Measurements from ENCODE around the gene MAP4K4. TPM values are rescaled to one million over a fixed set of nuclear protein-coding genes. Genes with fewer than 3 reads are reported as not detected.

The MAP4K4 gene
- total RNA-seq, 4 donors from 2014 or later: 40.0 to 85.5 (median 59.5) TPM

GRCh38 chr2:101742547-101742946, 45.0 kb downstream of the MAP4K4 start:
- TF ChIP-seq POLR2A (IDR thresholded peaks at IDR 0.05): no peak
- TF ChIP-seq, protein P1, sequence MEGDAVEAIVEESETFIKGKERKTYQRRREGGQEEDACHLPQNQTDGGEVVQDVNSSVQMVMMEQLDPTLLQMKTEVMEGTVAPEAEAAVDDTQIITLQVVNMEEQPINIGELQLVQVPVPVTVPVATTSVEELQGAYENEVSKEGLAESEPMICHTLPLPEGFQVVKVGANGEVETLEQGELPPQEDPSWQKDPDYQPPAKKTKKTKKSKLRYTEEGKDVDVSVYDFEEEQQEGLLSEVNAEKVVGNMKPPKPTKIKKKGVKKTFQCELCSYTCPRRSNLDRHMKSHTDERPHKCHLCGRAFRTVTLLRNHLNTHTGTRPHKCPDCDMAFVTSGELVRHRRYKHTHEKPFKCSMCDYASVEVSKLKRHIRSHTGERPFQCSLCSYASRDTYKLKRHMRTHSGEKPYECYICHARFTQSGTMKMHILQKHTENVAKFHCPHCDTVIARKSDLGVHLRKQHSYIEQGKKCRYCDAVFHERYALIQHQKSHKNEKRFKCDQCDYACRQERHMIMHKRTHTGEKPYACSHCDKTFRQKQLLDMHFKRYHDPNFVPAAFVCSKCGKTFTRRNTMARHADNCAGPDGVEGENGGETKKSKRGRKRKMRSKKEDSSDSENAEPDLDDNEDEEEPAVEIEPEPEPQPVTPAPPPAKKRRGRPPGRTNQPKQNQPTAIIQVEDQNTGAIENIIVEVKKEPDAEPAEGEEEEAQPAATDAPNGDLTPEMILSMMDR (IDR thresholded peaks at IDR 0.05 in 4 of 5, conservative IDR thresholded peaks at IDR 0.05 in 1 of 5): no peak
- Histone ChIP-seq H3K27me3 (no peaks in the 10 kb centered on the region), H3K36me3 (no peaks in the 10 kb centered on the region), H3K4me1 (peaks cover 73 to 82% of the 10 kb centered on the region in 2 donors), H3K9me3 (no peaks in the 10 kb centered on the region), H3K4me3 (no peak overlapping the region), H3K27ac (peak overlapping the region; percentile 24 to 39 (median 36))
- ATAC-seq: no peak
- intact Hi-C loops (cut with DNase I; ENCODE audit: low total_unique reads): no loop called here
- in situ Hi-C loops (cut with MboI; ENCODE audit: low sequenced_read_pairs in 4 of 4): no loop called here
- DNase-seq: no peak

GRCh38 chr2:101743288-101743687, 45.8 kb downstream of the MAP4K4 start:
- Histone ChIP-seq H3K27ac (peak overlapping the region in 2 of 4 donors; percentile 6 to 39), H3K36me3 (no peaks in the 10 kb centered on the region), H3K4me1 (peaks cover 77 to 82% of the 10 kb centered on the region in 2 donors), H3K27me3 (no peaks in the 10 kb centered on the region), H3K4me3 (no peak overlapping the region), H3K9me3 (no peaks in the 10 kb centered on the region)
- DNase-seq: no peak
- in situ Hi-C loops (cut with MboI; ENCODE audit: low sequenced_read_pairs in 4 of 4) (no loop called here), intact Hi-C loops (cut with DNase I; ENCODE audit: low total_unique reads) (no loop called here)
- ATAC-seq: no peak
- no peak for TF ChIP-seq POLR2A (IDR thresholded peaks at IDR 0.05)
- TF ChIP-seq, protein P1 (IDR thresholded peaks at IDR 0.05 in 4 of 5, conservative IDR thresholded peaks at IDR 0.05 in 1 of 5): no peak

DNA sequence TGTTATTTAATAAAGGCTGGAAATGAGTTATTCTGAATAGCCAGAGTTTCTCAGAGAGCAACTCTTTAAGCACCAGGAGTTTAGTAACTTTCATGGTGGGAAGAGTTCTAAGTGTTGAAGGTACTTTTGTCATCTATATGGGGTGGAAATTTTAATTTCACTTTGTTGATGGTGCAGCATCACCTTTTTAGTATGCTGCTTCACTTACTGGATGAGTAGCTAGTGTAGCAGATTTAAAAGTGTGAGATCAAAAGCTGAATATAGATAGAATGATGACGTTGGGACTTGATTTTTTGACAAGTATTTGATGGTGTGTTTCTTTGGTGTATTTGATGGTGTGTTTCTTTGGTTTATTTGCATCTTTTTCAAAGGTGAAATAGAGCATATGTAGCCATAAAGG, 47.3 kb downstream of the MAP4K4 start:
- TF ChIP-seq POLR2A (IDR thresholded peaks at IDR 0.05): no peak
- TF ChIP-seq, protein P1 (IDR thresholded peaks at IDR 0.05 in 4 of 5, conservative IDR thresholded peaks at IDR 0.05 in 1 of 5): no peak
- no peak for DNase-seq
- no peak overlapping the region for H3K4me3 ChIP-seq
- H3K27ac ChIP-seq: no peak overlapping the region
- H3K36me3 ChIP-seq: no peaks in the 10 kb centered on the region
- H3K4me1 ChIP-seq: peaks cover 64 to 68% of the 10 kb centered on the region in 2 donors
- no peaks in the 10 kb centered on the region for H3K9me3 ChIP-seq
- ATAC-seq: no peak
- in situ Hi-C loops (cut with MboI; ENCODE audit: low sequenced_read_pairs in 4 of 4): no loop called here
- no peaks in the 10 kb centered on the region for H3K27me3 ChIP-seq
- intact Hi-C loops (cut with DNase I; ENCODE audit: low total_unique reads): no loop called here

DNA sequence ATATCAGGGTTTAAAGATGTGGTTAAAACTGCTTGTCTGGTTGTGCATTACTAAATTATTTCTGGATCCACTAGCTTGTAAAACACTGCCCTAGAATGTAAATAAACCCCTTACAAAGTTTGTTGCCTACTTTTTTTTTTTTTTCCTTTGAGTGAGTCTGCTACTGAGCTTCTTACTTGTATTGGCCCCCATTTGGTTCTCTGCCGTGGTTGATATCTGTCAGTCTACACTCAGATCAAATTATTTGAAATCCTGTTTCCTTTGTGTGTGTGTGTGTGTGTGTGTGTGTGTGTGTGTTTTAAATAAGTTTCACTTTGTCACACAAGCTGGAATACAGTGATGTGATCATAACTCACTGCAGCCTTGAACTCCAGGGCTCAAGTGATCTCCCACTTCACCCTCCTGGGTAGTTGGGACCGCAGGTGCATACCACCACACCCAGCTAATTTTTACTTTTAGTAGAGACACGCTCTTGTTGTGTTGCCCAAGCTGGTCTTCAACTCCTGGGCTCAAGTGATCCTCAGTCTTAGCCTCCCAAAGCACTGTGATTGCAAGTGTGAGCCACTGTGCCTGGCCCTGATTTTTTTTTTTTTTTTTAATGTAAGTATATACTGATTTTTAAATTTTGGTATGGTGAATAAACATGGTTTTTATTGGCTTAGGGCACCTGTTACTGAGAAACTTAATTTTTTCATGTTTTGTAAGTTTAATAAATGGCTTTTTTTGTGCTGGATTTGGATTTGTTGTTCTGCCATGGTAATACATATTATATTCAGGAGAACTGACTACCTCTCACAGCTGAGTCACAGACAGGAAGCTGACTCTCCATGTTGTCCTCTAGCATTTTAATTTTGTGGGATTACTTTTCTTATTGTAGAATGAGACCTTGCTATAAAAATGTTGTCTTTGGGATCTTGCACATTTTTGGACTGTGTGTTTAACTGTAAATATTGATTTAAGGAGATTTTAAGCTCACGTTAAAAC, 48.5 kb downstream of the MAP4K4 start:
- peaks cover 57 to 61% of the 10 kb centered on the region in 2 donors for H3K4me1 ChIP-seq
- no peaks in the 10 kb centered on the region for H3K36me3 ChIP-seq
- ATAC-seq (no peak), DNase-seq (no peak)
- H3K4me3 ChIP-seq: no peak overlapping the region
- H3K9me3 ChIP-seq: no peaks in the 10 kb centered on the region
- in situ Hi-C loops (cut with MboI; ENCODE audit: low sequenced_read_pairs in 4 of 4) (no loop called here), intact Hi-C loops (cut with DNase I; ENCODE audit: low total_unique reads) (no loop called here)
- H3K27ac ChIP-seq: no peak overlapping the region
- H3K27me3 ChIP-seq: no peaks in the 10 kb centered on the region
- TF ChIP-seq, protein P1 (IDR thresholded peaks at IDR 0.05 in 4 of 5, conservative IDR thresholded peaks at IDR 0.05 in 1 of 5): no peak
- TF ChIP-seq POLR2A (IDR thresholded peaks at IDR 0.05): no peak
